OCI-LY7 (cell line): ENCODE data around the gene ZNF175.

Experiments used
- EZH2phosphoT487 ChIP-seq: fragments of 200-600 bp; sonication (generic); IDR thresholded peaks from 2 replicates; pipeline ENCODE4 v1.6.1; 2018; ENCODE audit warnings: low read depth, borderline replicate concordance, mild to moderate bottlenecking, mixed run types, antibody characterized with exemption, low read length, moderate library complexity, mixed read lengths
- TF ChIP-seq, protein P1 (sequence below): fragments of 200-600 bp; sonication (generic); conservative IDR thresholded peaks from 2 replicates; pipeline ENCODE4 v1.5.1; 2014; ENCODE audit warnings: mild to moderate bottlenecking, antibody characterized with exemption, low read length, moderate library complexity, mixed read lengths

- TF ChIP-seq, protein P1, sequence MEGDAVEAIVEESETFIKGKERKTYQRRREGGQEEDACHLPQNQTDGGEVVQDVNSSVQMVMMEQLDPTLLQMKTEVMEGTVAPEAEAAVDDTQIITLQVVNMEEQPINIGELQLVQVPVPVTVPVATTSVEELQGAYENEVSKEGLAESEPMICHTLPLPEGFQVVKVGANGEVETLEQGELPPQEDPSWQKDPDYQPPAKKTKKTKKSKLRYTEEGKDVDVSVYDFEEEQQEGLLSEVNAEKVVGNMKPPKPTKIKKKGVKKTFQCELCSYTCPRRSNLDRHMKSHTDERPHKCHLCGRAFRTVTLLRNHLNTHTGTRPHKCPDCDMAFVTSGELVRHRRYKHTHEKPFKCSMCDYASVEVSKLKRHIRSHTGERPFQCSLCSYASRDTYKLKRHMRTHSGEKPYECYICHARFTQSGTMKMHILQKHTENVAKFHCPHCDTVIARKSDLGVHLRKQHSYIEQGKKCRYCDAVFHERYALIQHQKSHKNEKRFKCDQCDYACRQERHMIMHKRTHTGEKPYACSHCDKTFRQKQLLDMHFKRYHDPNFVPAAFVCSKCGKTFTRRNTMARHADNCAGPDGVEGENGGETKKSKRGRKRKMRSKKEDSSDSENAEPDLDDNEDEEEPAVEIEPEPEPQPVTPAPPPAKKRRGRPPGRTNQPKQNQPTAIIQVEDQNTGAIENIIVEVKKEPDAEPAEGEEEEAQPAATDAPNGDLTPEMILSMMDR: no peak
- TF ChIP-seq EZH2phosphoT487: no peak
Observed at GRCh38 chr19:51586103-51586728, 15.1 kb downstream of the ZNF175 start.
